Mesenchymal stem cell (in vitro differentiated cells and primary cell): ENCODE measurements around the gene NAGLU.

Source experiments
- DNase-seq: peaks from one replicate; pipeline ENCODE4 v3.0.0-alpha.2; 2013
- H2AFZ ChIP-seq: one replicate; pipeline ENCODE4 v1.6.1; 2013; ENCODE audit warnings: low read depth, mild to moderate bottlenecking, control low read depth, inconsistent platforms, low read length, moderate library complexity
- H2AK5ac ChIP-seq: 2 replicates; pipeline ENCODE4 v1.6.1; 2013; ENCODE audit warnings: low read length, moderate library complexity, mild to moderate bottlenecking, inconsistent platforms; ENCODE audit not compliant: severe bottlenecking
- H2BK120ac ChIP-seq: one replicate; pipeline ENCODE4 v1.6.1; 2013; ENCODE audit warnings: low read depth, mild to moderate bottlenecking, inconsistent platforms, low read length, moderate library complexity
- H2BK12ac ChIP-seq, 2 experiments: one replicate each; pipeline ENCODE4 v1.6.1; 2013; ENCODE audit warnings: inconsistent platforms in 2 of 2, low read length in 2 of 2, mild to moderate bottlenecking in 2 of 2, moderate library complexity in 2 of 2, control low read depth in 1 of 2
- H2BK15ac ChIP-seq: one replicate; pipeline ENCODE4 v1.6.1; 2013; ENCODE audit warnings: mild to moderate bottlenecking, low read depth, inconsistent platforms; ENCODE audit not compliant: poor library complexity, severe bottlenecking
- H2BK5ac ChIP-seq: 2 replicates; pipeline ENCODE4 v1.6.1; 2013; ENCODE audit warnings: low read depth, mild to moderate bottlenecking, low read length, control low read depth, inconsistent platforms; ENCODE audit not compliant: poor library complexity, severe bottlenecking
- H3K14ac ChIP-seq, 2 experiments: one replicate each; pipeline ENCODE4 v1.6.1; 2013; ENCODE audit warnings: inconsistent platforms in 2 of 2, low read length in 2 of 2, control low read depth in 1 of 2, mild to moderate bottlenecking in 1 of 2, moderate library complexity in 1 of 2
- H3K18ac ChIP-seq, 2 experiments: one replicate each; pipeline ENCODE4 v1.6.1; 2013; ENCODE audit warnings: inconsistent platforms in 2 of 2, low read length in 2 of 2, control low read depth in 1 of 2, low read depth in 1 of 2, mild to moderate bottlenecking in 1 of 2
- H3K23ac ChIP-seq, 2 experiments: one replicate each; pipeline ENCODE4 v1.6.1; 2013; ENCODE audit warnings: inconsistent platforms in 2 of 2, low read length in 2 of 2, mild to moderate bottlenecking in 2 of 2, moderate library complexity in 2 of 2, control low read depth in 1 of 2
- H3K27ac ChIP-seq: 2 replicates; pipeline ENCODE4 v1.5.1; 2013; ENCODE audit warnings: mild to moderate bottlenecking, moderate library complexity, low read length, control low read depth, inconsistent platforms; ENCODE audit not compliant: poor library complexity, severe bottlenecking
- H3K27me3 ChIP-seq, 2 experiments: 2 replicates each; pipeline versions ENCODE4 v1.6.1 to v1.7.0; 2013; ENCODE audit warnings: low read length in 2 of 2, mild to moderate bottlenecking in 2 of 2, moderate library complexity in 2 of 2, control low read depth in 1 of 2, inconsistent platforms in 1 of 2; ENCODE audit not compliant: control insufficient read depth in 1 of 2, insufficient read depth in 1 of 2
- H3K36me3 ChIP-seq, 2 experiments: 2 replicates each; pipeline versions ENCODE4 v1.6.1 to v1.7.0; 2013; ENCODE audit warnings: low read length in 2 of 2, control low read depth in 1 of 2, inconsistent platforms in 1 of 2, low read depth in 1 of 2, mild to moderate bottlenecking in 1 of 2; ENCODE audit not compliant: insufficient read depth in 2 of 2, control insufficient read depth in 1 of 2
- H3K4ac ChIP-seq, 2 experiments: one replicate each; pipeline ENCODE4 v1.6.1; 2013; ENCODE audit warnings: inconsistent platforms in 2 of 2, low read length in 2 of 2, mild to moderate bottlenecking in 2 of 2, moderate library complexity in 2 of 2, control low read depth in 1 of 2, low read depth in 1 of 2
- H3K4me1 ChIP-seq: 2 replicates; pipeline ENCODE4 v1.6.1; 2013; ENCODE audit warnings: low read depth, low read length, control low read depth; ENCODE audit not compliant: control insufficient read depth, insufficient read depth
- H3K4me2 ChIP-seq: 2 replicates; pipeline ENCODE4 v1.6.1; 2013; ENCODE audit warnings: low read length, mild to moderate bottlenecking, inconsistent platforms; ENCODE audit not compliant: poor library complexity, severe bottlenecking
- H3K4me3 ChIP-seq, 2 experiments: 2 replicates each; pipeline versions ENCODE4 v1.5.1 to v1.7.0; 2013; ENCODE audit warnings: low read length in 2 of 2, mild to moderate bottlenecking in 2 of 2, control low read depth in 1 of 2, low read depth in 1 of 2; ENCODE audit not compliant: insufficient read depth in 1 of 2
- H3K79me1 ChIP-seq: replicated peaks from 2 replicates; pipeline ENCODE4 v1.6.1; 2013; ENCODE audit warnings: mild to moderate bottlenecking, control low read depth, low read length, inconsistent platforms; ENCODE audit not compliant: poor library complexity, severe bottlenecking
- H3K9ac ChIP-seq: 2 replicates; pipeline ENCODE4 v1.7.0; 2013; ENCODE audit warnings: mild to moderate bottlenecking, low read length, moderate library complexity
- H3K9me3 ChIP-seq: 2 replicates; pipeline ENCODE4 v1.7.0; 2013; ENCODE audit warnings: mild to moderate bottlenecking, low read length; ENCODE audit not compliant: control insufficient read depth
- H4K8ac ChIP-seq: one replicate; pipeline ENCODE4 v1.6.1; 2013; ENCODE audit warnings: inconsistent platforms, mild to moderate bottlenecking, low read length, moderate library complexity
- H4K91ac ChIP-seq: one replicate; pipeline ENCODE4 v1.6.1; 2013; ENCODE audit warnings: mild to moderate bottlenecking, low read length, inconsistent platforms
- WGBS: methylation state at CpG from one replicate; pipeline ENCODE4 v1.1.7; 2013; ENCODE audit warnings: mixed read lengths; 5-methylcytosine and 5-hydroxymethylcytosine counted together

NAGLU gene

GRCh38 chr17:42519546-42520491, 16.2 kb upstream of the NAGLU start:
- peak overlapping the region; percentile 96 to 98 for H3K4ac ChIP-seq
- H4K8ac ChIP-seq, result peak overlapping the region; percentile 98
- no peak overlapping the region for H2AFZ ChIP-seq
- H2BK5ac ChIP-seq, result peak overlapping the region; percentile 100
- peak overlapping the region; percentile 100 for H2AK5ac ChIP-seq
- H3K4me2 ChIP-seq, result peak overlapping the region; percentile 35
- peak overlapping the region; percentile 85 for H3K9ac ChIP-seq
- peak overlapping the region; percentile 100 for H2BK12ac ChIP-seq
- H3K27ac ChIP-seq, result peak overlapping the region; percentile 100
- H3K4me3 ChIP-seq, result peak overlapping the region in 1 of 2 experiments; percentile 16
- peak overlapping the region; percentile 98 to 99 for H3K18ac ChIP-seq
- H2BK15ac ChIP-seq, result peak overlapping the region; percentile 55
- H2BK120ac ChIP-seq, result peak overlapping the region; percentile 97
- H3K4me1 ChIP-seq, result peaks cover 48% of the 10 kb centered on the region
- H3K79me1 ChIP-seq, result peaks cover 3% of the 10 kb centered on the region
- no peaks in the 10 kb centered on the region for H3K27me3 ChIP-seq
- 15% methylated on average over 10 of the region's 12 CpGs for WGBS
- peak overlapping the region in 1 of 2 experiments; percentile 79 for H3K14ac ChIP-seq
- DNase-seq, result peak; percentile 98
- peak overlapping the region in 1 of 2 experiments; percentile 84 for H3K23ac ChIP-seq
- H3K9me3 ChIP-seq, result no peaks in the 10 kb centered on the region
- peak overlapping the region; percentile 99 for H4K91ac ChIP-seq
- H3K36me3 ChIP-seq, result peaks cover 27 to 37% of the 10 kb centered on the region in 2 experiments

- Histone ChIP-seq H2BK5ac (peak overlapping the region; percentile 93), H3K79me1 (peaks cover 3% of the 10 kb centered on the region), H2BK120ac (peak overlapping the region; percentile 97), H3K9ac (peak overlapping the region; percentile 85), H3K23ac (no peak overlapping the region), H2AK5ac (peak overlapping the region; percentile 97), H4K8ac (peak overlapping the region; percentile 98), H3K9me3 (no peaks in the 10 kb centered on the region), H3K4ac (peak overlapping the region; percentile 7 to 96), H2BK15ac (peak overlapping the region; percentile 88), H3K18ac (peak overlapping the region; percentile 55 to 99), H3K4me1 (peaks cover 48% of the 10 kb centered on the region), H3K27me3 (no peaks in the 10 kb centered on the region), H3K27ac (peak overlapping the region; percentile 100), H3K14ac (no peak overlapping the region), H3K4me2 (peak overlapping the region; percentile 45), H3K36me3 (peaks cover 26 to 34% of the 10 kb centered on the region in 2 experiments), H4K91ac (peak overlapping the region; percentile 96), H2AFZ (no peak overlapping the region), H3K4me3 (peak overlapping the region in 1 of 2 experiments; percentile 16), H2BK12ac (peak overlapping the region; percentile 87 to 88)
- 35% methylated on average over 9 of the region's 9 CpGs for WGBS
- no peak for DNase-seq
Observed at GRCh38 chr17:42520540-42520951, 15.5 kb upstream of the NAGLU start.

GRCh38 chr17:42521036-42521435, 15.0 kb upstream of the NAGLU start:
- H3K36me3 ChIP-seq, result peaks cover 26 to 32% of the 10 kb centered on the region in 2 experiments
- peak overlapping the region; percentile 99 for H4K8ac ChIP-seq
- H3K27ac ChIP-seq, result peak overlapping the region; percentile 100
- peaks cover 3% of the 10 kb centered on the region for H3K79me1 ChIP-seq
- H2BK12ac ChIP-seq, result peak overlapping the region; percentile 98 to 100
- H3K27me3 ChIP-seq, result no peaks in the 10 kb centered on the region
- peak overlapping the region; percentile 98 for H4K91ac ChIP-seq
- peak overlapping the region; percentile 84 for H2AK5ac ChIP-seq
- peak overlapping the region; percentile 99 for H2BK15ac ChIP-seq
- peak overlapping the region; percentile 97 for H2BK120ac ChIP-seq
- peaks cover 48% of the 10 kb centered on the region for H3K4me1 ChIP-seq
- H3K4me2 ChIP-seq, result no peak overlapping the region
- H3K23ac ChIP-seq, result peak overlapping the region in 1 of 2 experiments; percentile 81
- DNase-seq, result peak; percentile 35
- 88% methylated on average over 7 of the region's 8 CpGs for WGBS
- no peak overlapping the region for H2AFZ ChIP-seq
- H3K9ac ChIP-seq, result peak overlapping the region; percentile 85
- peak overlapping the region in 1 of 2 experiments; percentile 40 for H3K4me3 ChIP-seq
- H2BK5ac ChIP-seq, result peak overlapping the region; percentile 93
- H3K14ac ChIP-seq, result peak overlapping the region in 1 of 2 experiments; percentile 99
- no peaks in the 10 kb centered on the region for H3K9me3 ChIP-seq
- H3K4ac ChIP-seq, result peak overlapping the region; percentile 7 to 96
- H3K18ac ChIP-seq, result peak overlapping the region; percentile 99
